Aorta (tissue), 5 donors: ENCODE measurements around the gene QSOX2. TPM values are rescaled to one million over a fixed set of nuclear protein-coding genes. Genes with fewer than 3 reads are reported as not detected.

Experiments
- ATAC-seq: fragments of 200-7000 bp; cut with Tn5 transposase; one replicate; pipeline ENCODE4 v1.9.1; 2022; ENCODE audit warnings: moderate library complexity; ENCODE audit not compliant: low FRiP score
- DNase-seq, 2 donors: peaks; one replicate each; pipeline ENCODE4 v3.0.0-alpha.2; 2020
- H3K27ac ChIP-seq, 2 donors: one replicate each; pipeline ENCODE4 v1.5.1; 2013; ENCODE audit warnings: low read length in 2 of 2, mild to moderate bottlenecking in 2 of 2, moderate library complexity in 2 of 2, control low read depth in 1 of 2, inconsistent platforms in 1 of 2, low read depth in 1 of 2
- H3K27me3 ChIP-seq, 2 donors: one replicate each; pipeline ENCODE4 v1.6.1; 2013; ENCODE audit warnings: control low read depth in 1 of 2, low read length in 1 of 2, mild to moderate bottlenecking in 1 of 2, moderate library complexity in 1 of 2; ENCODE audit not compliant: insufficient read depth in 2 of 2, control insufficient read depth in 1 of 2
- H3K36me3 ChIP-seq, 2 donors: one replicate each; pipeline ENCODE4 v1.6.1; 2013; ENCODE audit warnings: control low read depth in 1 of 2, low read length in 1 of 2, mild to moderate bottlenecking in 1 of 2; ENCODE audit not compliant: insufficient read depth in 2 of 2, control insufficient read depth in 1 of 2
- H3K4me1 ChIP-seq, 2 donors: one replicate each; pipeline ENCODE4 v1.6.1; 2013; ENCODE audit warnings: low read length in 2 of 2, control low read depth in 1 of 2, mild to moderate bottlenecking in 1 of 2, moderate library complexity in 1 of 2; ENCODE audit not compliant: insufficient read depth in 2 of 2, control insufficient read depth in 1 of 2
- H3K4me3 ChIP-seq, 2 donors: one replicate each; pipeline ENCODE4 v1.5.1; 2013; ENCODE audit warnings: low read length in 2 of 2, control low read depth in 1 of 2, mild to moderate bottlenecking in 1 of 2
- H3K9me3 ChIP-seq: one replicate; pipeline ENCODE4 v1.6.1; 2013; ENCODE audit warnings: mild to moderate bottlenecking, low read length; ENCODE audit not compliant: control insufficient read depth
- WGBS, 2 donors: extraction: QIAGEN DNeasy Blood & Tissue Kit; methylation state at CpG; one replicate each; pipeline ENCODE4 v1.1.7; 2013; 5-methylcytosine and 5-hydroxymethylcytosine counted together
- intact Hi-C, 2 donors: fragments of 100-400 bp; cut with DNase I; formaldehyde crosslinking; loops; one replicate each; pipeline versions ENCODE4 v1.14.2 to v1.15.0; 2022
- polyA plus RNA-seq, 2 donors: library from polyadenylated mRNA; stranded (reverse); fragments of 200-250 nt; gene quantifications; one replicate each; pipeline ENCODE4 v1.2.3, GENCODE V29; 2013
- total RNA-seq, 2 donors: library from RNA; stranded (reverse); fragmentation: NEBNext Ultra II Directional; extraction: Animal tissue kit (Norgen Biotek cat#: 25700); gene quantifications; one replicate each; pipeline ENCODE4 v1.2.1, GENCODE V29; 2021
- donor health status: healthy with polysubstance abuse.
- donor health status: Bipolar disorder and iron deficiency.
- donor health status: DM: no; HTN: no; CAD: no.
- donor health status: DM: no; HTN: no; CAD: no.
- donor health status: DM: yes; HTN: yes; CAD: no.

Gene QSOX2
- total and polyA plus RNA-seq, 4 donors, result 1.0 to 7.9 (median 6.3) TPM

GRCh38 chr9:136243631-136244030 is 2.0 kb downstream of the QSOX2 start:
- Histone ChIP-seq H3K4me3 (no peak overlapping the region), H3K4me1 (no peaks in the 10 kb centered on the region), H3K9me3 (no peaks in the 10 kb centered on the region), H3K27ac (no peak overlapping the region), H3K27me3 (no peaks in the 10 kb centered on the region), H3K36me3 (no peaks in the 10 kb centered on the region)
- ATAC-seq (no peak), DNase-seq (no peak)
- WGBS, 2 donors, result 82 to 85% methylated on average over 4 of the region's 4 CpGs
- intact Hi-C loops, result loop anchor here in 1 of 2 donors (10.0 kb wide), 2 partner anchors 279 to 339 kb away; partner anchors contain the start of genes CAMSAP1 and UBAC1

- Histone ChIP-seq H3K27ac (no peak overlapping the region), H3K4me3 (no peak overlapping the region), H3K27me3 (no peaks in the 10 kb centered on the region), H3K4me1 (no peaks in the 10 kb centered on the region), H3K36me3 (no peaks in the 10 kb centered on the region), H3K9me3 (no peaks in the 10 kb centered on the region)
- ATAC-seq, result no peak
- 81 to 82% methylated on average over 6 of the region's 6 CpGs for WGBS, 2 donors
- no peak for DNase-seq
- intact Hi-C loops, result loop anchor here in 1 of 2 donors (10.0 kb wide), 2 partner anchors 278 to 338 kb away; partner anchors contain the start of genes CAMSAP1 and UBAC1
Measured at GRCh38 chr9:136242918-136243525, 2.6 kb downstream of the QSOX2 start.

GRCh38 chr9:136242248-136242647 is 3.4 kb downstream of the QSOX2 start:
- ATAC-seq (no peak), DNase-seq (no peak)
- Histone ChIP-seq H3K36me3 (no peaks in the 10 kb centered on the region), H3K4me1 (no peaks in the 10 kb centered on the region), H3K27me3 (no peaks in the 10 kb centered on the region), H3K4me3 (no peak overlapping the region), H3K27ac (no peak overlapping the region), H3K9me3 (no peaks in the 10 kb centered on the region)
- 91 to 96% methylated on average over 8 of the region's 8 CpGs for WGBS, 2 donors
- intact Hi-C loops, result loop anchor here in 1 of 2 donors (10.0 kb wide), 2 partner anchors 277 to 337 kb away; partner anchors contain the start of genes CAMSAP1 and UBAC1

- DNase-seq (no peak), ATAC-seq (no peak)
- H3K4me1 ChIP-seq, result no peaks in the 10 kb centered on the region
- H3K27me3 ChIP-seq, result no peaks in the 10 kb centered on the region
- H3K36me3 ChIP-seq, result no peaks in the 10 kb centered on the region
- 96% methylated on average over 13 of the region's 13 CpGs for WGBS, 2 donors
- H3K4me3 ChIP-seq, result no peak overlapping the region
- H3K27ac ChIP-seq, result no peak overlapping the region
- intact Hi-C loops, result loop anchor here in 1 of 2 donors (10.0 kb wide), 2 partner anchors 277 to 337 kb away; partner anchors contain the start of genes CAMSAP1 and UBAC1
- no peaks in the 10 kb centered on the region for H3K9me3 ChIP-seq
Measured at GRCh38 chr9:136241542-136241941, 4.1 kb downstream of the QSOX2 start.

GRCh38 chr9:136240941-136241340 is 4.7 kb downstream of the QSOX2 start:
- H3K27ac ChIP-seq, result no peak overlapping the region

GRCh38 chr9:136239983-136240330 is 5.7 kb downstream of the QSOX2 start:
- no peak for DNase-seq
- Histone ChIP-seq H3K27ac (no peak overlapping the region), H3K4me3 (no peak overlapping the region), H3K9me3 (no peaks in the 10 kb centered on the region), H3K27me3 (no peaks in the 10 kb centered on the region), H3K36me3 (no peaks in the 10 kb centered on the region), H3K4me1 (no peaks in the 10 kb centered on the region)
- ATAC-seq, result no peak
- intact Hi-C loops, result loop anchor here in 1 of 2 donors (10.0 kb wide), 2 partner anchors 275 to 335 kb away; partner anchors contain the start of genes CAMSAP1 and UBAC1
- WGBS, 2 donors, result 78 to 80% methylated on average over 2 of the region's 2 CpGs

More at GRCh38 chr9:136240941-136241340, 4.7 kb downstream of the QSOX2 start:
- DNase-seq (no peak), ATAC-seq (no peak)
- whole genome bisulfite sequencing, 2 donors, result 95 to 96% methylated on average over 20 of the region's 20 CpGs
- intact Hi-C loops, result loop anchor here in 1 of 2 donors (10.0 kb wide), 2 partner anchors 276 to 336 kb away; partner anchors contain the start of genes CAMSAP1 and UBAC1
- no peaks in the 10 kb centered on the region for H3K4me1 ChIP-seq
- no peaks in the 10 kb centered on the region for H3K9me3 ChIP-seq
- no peaks in the 10 kb centered on the region for H3K27me3 ChIP-seq
- H3K4me3 ChIP-seq, result no peak overlapping the region
- no peaks in the 10 kb centered on the region for H3K36me3 ChIP-seq

GRCh38 chr9:136239135-136239982 is 6.3 kb downstream of the QSOX2 start:
- intact Hi-C loops, result no loop called here
- no peak overlapping the region for H3K4me3 ChIP-seq
- no peak overlapping the region for H3K27ac ChIP-seq
- ATAC-seq (no peak), DNase-seq (no peak)
- 87 to 88% methylated on average over 25 of the region's 25 CpGs for WGBS, 2 donors
- H3K4me1 ChIP-seq, result no peaks in the 10 kb centered on the region
- no peaks in the 10 kb centered on the region for H3K27me3 ChIP-seq
- no peaks in the 10 kb centered on the region for H3K9me3 ChIP-seq
- H3K36me3 ChIP-seq, result no peaks in the 10 kb centered on the region

- Histone ChIP-seq H3K9me3 (no peaks in the 10 kb centered on the region), H3K36me3 (no peaks in the 10 kb centered on the region), H3K27me3 (no peaks in the 10 kb centered on the region), H3K4me1 (no peaks in the 10 kb centered on the region), H3K27ac (no peak overlapping the region), H3K4me3 (no peak overlapping the region)
- ATAC-seq, result no peak
- no peak for DNase-seq
- intact Hi-C loops, result no loop called here
- 63 to 71% methylated on average over 12 of the region's 12 CpGs for WGBS, 2 donors
Measured at GRCh38 chr9:136238342-136238732, 7.3 kb downstream of the QSOX2 start.
